IMR-90 (cell line): ENCODE data around the gene LAMP5. TPM values are rescaled to one million over a fixed set of nuclear protein-coding genes. Genes with fewer than 3 reads are reported as not detected.

Experiments
- ATAC-seq: fragments of 200-7000 bp; cut with Tn5 transposase; 2 replicates; pipeline ENCODE4 v1.9.1; 2020; ENCODE audit warnings: low read depth, mild to moderate bottlenecking, moderate library complexity
- BruUV-seq: library from RNA; stranded (reverse); fragments of 400-500 nt; replicated peaks from 2 replicates; lab custom pipeline; 2021; lab: Mats Ljungman, UMichigan
- CTCF ChIA-PET: fragments of 300-600 bp; formaldehyde crosslinking; extraction: SDS; loops from one replicate; lab custom pipeline; 2021; ENCODE audit warnings: antibody characterized with exemption; lab: Yijun Ruan, JAX
- POLR2A ChIA-PET: fragments of 300-600 bp; sonication (Branson Sonifier 250); formaldehyde crosslinking; loops from one replicate; lab custom pipeline; 2022; ENCODE audit warnings: antibody characterized with exemption; ENCODE audit not compliant: unreplicated experiment; lab: Charles Lee
- DNase-seq: peaks from one replicate; pipeline ENCODE4 v3.0.0; 2013
- H2AFZ ChIP-seq: replicated peaks from 2 replicates; pipeline ENCODE3; 2013; ENCODE audit warnings: low read length, mild to moderate bottlenecking; ENCODE audit not compliant: poor library complexity
- H2AK5ac ChIP-seq: 2 replicates; pipeline ENCODE4 v1.6.1; 2013; ENCODE audit warnings: low read depth, low read length, inconsistent platforms
- H2AK9ac ChIP-seq: replicated peaks from 2 replicates; pipeline ENCODE3; 2013; ENCODE audit warnings: mild to moderate bottlenecking, low read depth, low read length, moderate library complexity; ENCODE audit not compliant: poor library complexity
- H2BK120ac ChIP-seq: 2 replicates; pipeline ENCODE4 v1.6.1; 2013; ENCODE audit warnings: low read depth, low read length, inconsistent platforms
- H2BK15ac ChIP-seq: 3 replicates; pipeline ENCODE4 v1.6.1; 2013; ENCODE audit warnings: low read depth, low read length, inconsistent platforms
- H2BK20ac ChIP-seq: 2 replicates; pipeline ENCODE4 v1.6.1; 2013; ENCODE audit warnings: low read depth, mild to moderate bottlenecking, inconsistent platforms, low read length, moderate library complexity
- H2BK5ac ChIP-seq: 2 replicates; pipeline ENCODE4 v1.6.1; 2013; ENCODE audit warnings: mild to moderate bottlenecking, low read depth, low read length, inconsistent platforms; ENCODE audit not compliant: poor library complexity, severe bottlenecking
- H3K14ac ChIP-seq: replicated peaks from 2 replicates; pipeline ENCODE4 v1.6.1; 2013; ENCODE audit warnings: low read depth, low read length, inconsistent platforms
- H3K18ac ChIP-seq: 2 replicates; pipeline ENCODE4 v1.6.1; 2013; ENCODE audit warnings: low read depth, low read length, control low read depth
- H3K23ac ChIP-seq: 2 replicates; pipeline ENCODE4 v1.6.1; 2013; ENCODE audit warnings: low read depth, low read length, inconsistent platforms
- H3K27ac ChIP-seq: 2 replicates; pipeline ENCODE4 v1.5.1; 2013; ENCODE audit warnings: mild to moderate bottlenecking, control low read depth, low read length; ENCODE audit not compliant: insufficient read depth
- H3K27me3 ChIP-seq: 2 replicates; pipeline ENCODE4 v1.6.1; 2013; ENCODE audit warnings: low read length; ENCODE audit not compliant: control insufficient read depth, insufficient read depth
- H3K36me3 ChIP-seq: 2 replicates; pipeline ENCODE4 v1.6.1; 2013; ENCODE audit warnings: low read length, mixed read lengths; ENCODE audit not compliant: control insufficient read depth, insufficient read depth
- H3K4ac ChIP-seq: 2 replicates; pipeline ENCODE4 v1.6.1; 2013; ENCODE audit warnings: low read depth, low read length, inconsistent platforms
- H3K4me1 ChIP-seq: 2 replicates; pipeline ENCODE4 v1.6.1; 2013; ENCODE audit warnings: low read length, mixed read lengths; ENCODE audit not compliant: control insufficient read depth, insufficient read depth
- H3K4me2 ChIP-seq: 2 replicates; pipeline ENCODE4 v1.6.1; 2013; ENCODE audit warnings: low read depth, mild to moderate bottlenecking, control low read depth, low read length, moderate library complexity
- H3K4me3 ChIP-seq: 2 replicates; pipeline ENCODE4 v1.5.1; 2013; ENCODE audit warnings: low read depth, mild to moderate bottlenecking, control low read depth, low read length, moderate library complexity; ENCODE audit not compliant: insufficient read depth
- H3K56ac ChIP-seq: 2 replicates; pipeline ENCODE4 v1.6.1; 2013; ENCODE audit warnings: low read length, inconsistent platforms; ENCODE audit not compliant: insufficient read depth; ENCODE audit errors: extremely low read depth
- H3K79me1 ChIP-seq, 2 experiments: 2 replicates each; pipeline ENCODE4 v1.6.1; 2013; ENCODE audit warnings: low read length in 2 of 2, inconsistent platforms in 1 of 2, low read depth in 1 of 2
- H3K9ac ChIP-seq: 2 replicates; pipeline ENCODE4 v1.6.1; 2013; ENCODE audit warnings: low read depth, low read length, control low read depth
- H3K9me1 ChIP-seq: 2 replicates; pipeline ENCODE4 v1.6.1; 2013; ENCODE audit warnings: low read length, inconsistent platforms; ENCODE audit not compliant: insufficient read depth
- H3K9me3 ChIP-seq: 2 replicates; pipeline ENCODE4 v1.6.1; 2013; ENCODE audit warnings: low read length; ENCODE audit not compliant: control insufficient read depth, insufficient read depth
- H4K20me1 ChIP-seq: 2 replicates; pipeline ENCODE4 v1.6.1; 2013; ENCODE audit warnings: low read length, inconsistent platforms; ENCODE audit not compliant: insufficient read depth
- H4K5ac ChIP-seq: 2 replicates; pipeline ENCODE4 v1.6.1; 2013; ENCODE audit warnings: mild to moderate bottlenecking, low read depth, low read length, control low read depth
- H4K8ac ChIP-seq, 2 experiments: 2 replicates each; pipeline ENCODE4 v1.6.1; 2013; ENCODE audit warnings: low read depth in 2 of 2, low read length in 2 of 2, control low read depth in 1 of 2, inconsistent platforms in 1 of 2
- H4K91ac ChIP-seq: 2 replicates; pipeline ENCODE4 v1.6.1; 2013; ENCODE audit warnings: low read depth, low read length, inconsistent platforms; ENCODE audit not compliant: insufficient read depth
- BHLHE40 ChIP-seq: fragments of 150-350 bp; IDR thresholded peaks from 2 replicates; pipeline ENCODE4 v1.6.1; 2016; ENCODE audit warnings: mild to moderate bottlenecking, low read depth, low read length
- CEBPB ChIP-seq: IDR thresholded peaks from 2 replicates; pipeline ENCODE4 v1.6.1; 2012; ENCODE audit warnings: low read depth, low read length, improper control_type of control experiment
- CHD1 ChIP-seq: IDR thresholded peaks from 2 replicates; pipeline ENCODE4 v1.6.1; 2012; ENCODE audit warnings: low read depth, low read length, improper control_type of control experiment
- FOS ChIP-seq: fragments of 150-350 bp; IDR thresholded peaks from 2 replicates; pipeline ENCODE4 v1.6.1; 2016; ENCODE audit warnings: low read depth, low read length
- MAFK ChIP-seq: IDR thresholded peaks from 2 replicates; pipeline ENCODE4 v1.6.1; 2012; ENCODE audit warnings: low read depth, low read length, improper control_type of control experiment
- MAZ ChIP-seq: IDR thresholded peaks from 2 replicates; pipeline ENCODE4 v1.6.1; 2012; ENCODE audit warnings: low read depth, mild to moderate bottlenecking, low read length, improper control_type of control experiment, moderate library complexity, borderline replicate concordance
- MXI1 ChIP-seq: IDR thresholded peaks from 2 replicates; pipeline ENCODE4 v1.6.1; 2012; ENCODE audit warnings: low read depth, mild to moderate bottlenecking, low read length, moderate library complexity, borderline replicate concordance
- NFE2L2 ChIP-seq: fragments of 150-350 bp; IDR thresholded peaks from 2 replicates; pipeline ENCODE4 v1.6.1; 2016; ENCODE audit warnings: low read depth, mild to moderate bottlenecking, low read length
- POLR2A ChIP-seq: IDR thresholded peaks from 2 replicates; pipeline ENCODE4 v1.6.1; 2012; ENCODE audit warnings: mild to moderate bottlenecking, low read depth, low read length
- RAD21 ChIP-seq: IDR thresholded peaks from 2 replicates; pipeline ENCODE4 v1.6.1; 2012; ENCODE audit warnings: low read length, improper control_type of control experiment
- RFX5 ChIP-seq: IDR thresholded peaks from 2 replicates; pipeline ENCODE4 v1.8.0; 2012; ENCODE audit warnings: low read depth, mild to moderate bottlenecking, low read length, moderate library complexity
- SMC3 ChIP-seq: fragments of 150-350 bp; IDR thresholded peaks from 2 replicates; pipeline ENCODE4 v1.6.1; 2016; ENCODE audit warnings: low read depth, mild to moderate bottlenecking, antibody characterized with exemption, low read length, moderate library complexity
- WGBS, 2 experiments: methylation state at CpG; one replicate each; pipeline versions ENCODE4 v1.1.5 to v1.1.7; 2013; ENCODE audit warnings: missing lambda C conversion rate in 2 of 2; ENCODE audit not compliant: insufficient read length in 1 of 2; ENCODE audit errors: extremely low coverage in 2 of 2; 5-methylcytosine and 5-hydroxymethylcytosine counted together
- dilution Hi-C: fragments of 300-500 bp; cut with HindIII; formaldehyde crosslinking; loops from one replicate; pipeline ENCODE4 v1.14.3; 2018; ENCODE audit warnings: low sequenced_read_pairs; ENCODE audit not compliant: unreplicated experiment
- in situ Hi-C: fragments of 300-500 bp; cut with MboI; formaldehyde crosslinking; loops from 3 replicates; pipeline ENCODE4 v1.14.3; 2019; ENCODE audit warnings: low sequenced_read_pairs, inconsistent platforms, mixed read lengths
- intact Hi-C: fragments of 100-400 bp; cut with micrococcal nuclease; formaldehyde crosslinking; loops from 2 replicates; pipeline ENCODE4 v1.10.0; 2022
- polyA plus RNA-seq, 3 experiments: library from polyadenylated mRNA; depleted of rRNA; stranded (reverse); fragments of >200 nt; gene quantifications; 2 replicates each; pipeline ENCODE4 v1.2.3, GENCODE V29; 2012; ENCODE audit warnings: low replicate concordance in 1 of 3
- total RNA-seq: library from RNA; depleted of rRNA; stranded (reverse); fragments of >200 nt; gene quantifications from 2 replicates; pipeline ENCODE4 v1.2.3, GENCODE V29; 2012
- TF ChIP-seq, protein P1 (sequence below): conservative IDR thresholded peaks from 2 replicates; pipeline ENCODE4 v1.5.1; 2012; ENCODE audit warnings: mild to moderate bottlenecking, low read depth, low read length, improper control_type of control experiment
- TF ChIP-seq, protein P2 (sequence below): fragments of 150-350 bp; IDR thresholded peaks from 2 replicates; pipeline ENCODE4 v1.6.1; 2017; ENCODE audit warnings: mild to moderate bottlenecking, antibody characterized with exemption, low read length, low read depth
- TF ChIP-seq, protein P3 (sequence below): fragments of 150-350 bp; IDR thresholded peaks from 2 replicates; pipeline ENCODE4 v1.6.1; 2016; ENCODE audit warnings: low read depth, mild to moderate bottlenecking, low read length, moderate library complexity, borderline replicate concordance

Gene LAMP5
- total and polyA plus RNA-seq, 2 of the 4 experiments (the other 2 are of a cell fraction), result not detected

DNA sequence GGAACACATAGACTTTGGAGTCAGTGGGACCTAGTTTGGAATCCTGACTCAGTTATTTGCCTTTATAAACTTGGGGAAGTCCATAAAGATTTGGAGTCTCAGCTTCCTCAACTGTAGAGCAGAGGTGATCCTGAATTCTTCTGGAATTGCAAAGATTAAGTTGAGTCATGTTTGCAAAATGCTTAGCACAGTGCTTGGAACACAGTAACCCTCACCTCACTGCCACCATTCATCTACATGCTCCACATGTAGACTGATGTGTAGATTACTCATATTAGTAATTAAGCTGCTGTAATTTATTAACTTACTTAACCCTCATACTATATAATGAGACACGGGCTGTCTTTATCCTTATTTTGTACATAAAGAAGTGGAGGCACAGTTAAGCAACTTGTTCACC, 61.4 kb downstream of the LAMP5 start:
- no peak overlapping the region for H2AFZ ChIP-seq
- H3K27me3 ChIP-seq, result peaks cover 19% of the 10 kb centered on the region
- H3K18ac ChIP-seq, result no peak overlapping the region
- H4K20me1 ChIP-seq, result no peaks in the 10 kb centered on the region
- no peak overlapping the region for H3K4me2 ChIP-seq
- H2BK20ac ChIP-seq, result no peak overlapping the region
- in situ Hi-C loops (no loop called here), intact Hi-C loops (no loop called here), dilution Hi-C loops (no loop called here)
- no peak overlapping the region for H3K9ac ChIP-seq
- H3K56ac ChIP-seq, result no peak overlapping the region
- POLR2A ChIA-PET, result no interaction called here
- no peaks in the 10 kb centered on the region for H3K79me1 ChIP-seq
- no peak for DNase-seq
- no TSS peak for BruUV-seq
- no peak overlapping the region for H4K8ac ChIP-seq
- no peak overlapping the region for H4K91ac ChIP-seq
- no peak for ATAC-seq
- TF ChIP-seq NFE2L2 (no peak), POLR2A (no peak), BHLHE40 (no peak), SMC3 (no peak), MAZ (no peak), MAFK (no peak), RFX5 (no peak), MXI1 (no peak), CEBPB (no peak), FOS (no peak), CHD1 (no peak), RAD21 (no peak)
- TF ChIP-seq, protein P1, sequence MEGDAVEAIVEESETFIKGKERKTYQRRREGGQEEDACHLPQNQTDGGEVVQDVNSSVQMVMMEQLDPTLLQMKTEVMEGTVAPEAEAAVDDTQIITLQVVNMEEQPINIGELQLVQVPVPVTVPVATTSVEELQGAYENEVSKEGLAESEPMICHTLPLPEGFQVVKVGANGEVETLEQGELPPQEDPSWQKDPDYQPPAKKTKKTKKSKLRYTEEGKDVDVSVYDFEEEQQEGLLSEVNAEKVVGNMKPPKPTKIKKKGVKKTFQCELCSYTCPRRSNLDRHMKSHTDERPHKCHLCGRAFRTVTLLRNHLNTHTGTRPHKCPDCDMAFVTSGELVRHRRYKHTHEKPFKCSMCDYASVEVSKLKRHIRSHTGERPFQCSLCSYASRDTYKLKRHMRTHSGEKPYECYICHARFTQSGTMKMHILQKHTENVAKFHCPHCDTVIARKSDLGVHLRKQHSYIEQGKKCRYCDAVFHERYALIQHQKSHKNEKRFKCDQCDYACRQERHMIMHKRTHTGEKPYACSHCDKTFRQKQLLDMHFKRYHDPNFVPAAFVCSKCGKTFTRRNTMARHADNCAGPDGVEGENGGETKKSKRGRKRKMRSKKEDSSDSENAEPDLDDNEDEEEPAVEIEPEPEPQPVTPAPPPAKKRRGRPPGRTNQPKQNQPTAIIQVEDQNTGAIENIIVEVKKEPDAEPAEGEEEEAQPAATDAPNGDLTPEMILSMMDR, result no peak
- TF ChIP-seq, protein P2, sequence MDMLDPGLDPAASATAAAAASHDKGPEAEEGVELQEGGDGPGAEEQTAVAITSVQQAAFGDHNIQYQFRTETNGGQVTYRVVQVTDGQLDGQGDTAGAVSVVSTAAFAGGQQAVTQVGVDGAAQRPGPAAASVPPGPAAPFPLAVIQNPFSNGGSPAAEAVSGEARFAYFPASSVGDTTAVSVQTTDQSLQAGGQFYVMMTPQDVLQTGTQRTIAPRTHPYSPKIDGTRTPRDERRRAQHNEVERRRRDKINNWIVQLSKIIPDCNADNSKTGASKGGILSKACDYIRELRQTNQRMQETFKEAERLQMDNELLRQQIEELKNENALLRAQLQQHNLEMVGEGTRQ, result no peak
- TF ChIP-seq, protein P3, sequence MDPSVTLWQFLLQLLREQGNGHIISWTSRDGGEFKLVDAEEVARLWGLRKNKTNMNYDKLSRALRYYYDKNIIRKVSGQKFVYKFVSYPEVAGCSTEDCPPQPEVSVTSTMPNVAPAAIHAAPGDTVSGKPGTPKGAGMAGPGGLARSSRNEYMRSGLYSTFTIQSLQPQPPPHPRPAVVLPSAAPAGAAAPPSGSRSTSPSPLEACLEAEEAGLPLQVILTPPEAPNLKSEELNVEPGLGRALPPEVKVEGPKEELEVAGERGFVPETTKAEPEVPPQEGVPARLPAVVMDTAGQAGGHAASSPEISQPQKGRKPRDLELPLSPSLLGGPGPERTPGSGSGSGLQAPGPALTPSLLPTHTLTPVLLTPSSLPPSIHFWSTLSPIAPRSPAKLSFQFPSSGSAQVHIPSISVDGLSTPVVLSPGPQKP, result no peak
- H3K4ac ChIP-seq, result no peak overlapping the region
- H3K4me3 ChIP-seq, result no peak overlapping the region
- H4K5ac ChIP-seq, result no peak overlapping the region
- CTCF ChIA-PET, result no interaction called here
- no peak overlapping the region for H2BK15ac ChIP-seq
- no peak overlapping the region for H2AK9ac ChIP-seq
- no peaks in the 10 kb centered on the region for H3K9me1 ChIP-seq
- no peak overlapping the region for H2BK5ac ChIP-seq
- no peaks in the 10 kb centered on the region for H3K36me3 ChIP-seq
- no peak overlapping the region for H2AK5ac ChIP-seq
- no peak overlapping the region for H3K14ac ChIP-seq
- no peak overlapping the region for H2BK120ac ChIP-seq
- no peaks in the 10 kb centered on the region for H3K9me3 ChIP-seq
- H3K4me1 ChIP-seq, result no peaks in the 10 kb centered on the region
- H3K27ac ChIP-seq, result no peak overlapping the region
- H3K23ac ChIP-seq, result no peak overlapping the region
- no CpG with 5 or more reads among the region's 1 CpG for WGBS, 2 experiments
